SJCRH30 (cell line): ENCODE measurements around the gene TMEM221. TPM values are rescaled to one million over a fixed set of nuclear protein-coding genes. Genes with fewer than 3 reads are reported as not detected.
A peak's percentile ranks its signal among the peaks of the same experiment; 100 is the strongest.

Experiments
- DNase-seq, 2 experiments: peaks; one replicate each; pipeline ENCODE4 v3.0.0-alpha.2; 2015 to 2020
- H3K27ac ChIP-seq: fragments of 250-450 bp; sonication (Bioruptor Pico); 2 replicates; pipeline ENCODE4 v1.5.1; 2020; ENCODE audit warnings: mild to moderate bottlenecking, moderate library complexity
- H3K27me3 ChIP-seq: fragments of 250-450 bp; sonication (Bioruptor Pico); 2 replicates; pipeline ENCODE4 v1.5.1; 2020; ENCODE audit warnings: mild to moderate bottlenecking, moderate library complexity
- H3K36me3 ChIP-seq: fragments of 250-450 bp; sonication (Bioruptor Pico); 2 replicates; pipeline ENCODE4 v1.5.1; 2020; ENCODE audit warnings: mild to moderate bottlenecking, moderate library complexity
- H3K4me1 ChIP-seq: fragments of 250-450 bp; sonication (Bioruptor Pico); 2 replicates; pipeline ENCODE4 v1.5.1; 2020; ENCODE audit warnings: mild to moderate bottlenecking, moderate library complexity
- H3K4me3 ChIP-seq: fragments of 250-450 bp; sonication (Bioruptor Pico); 2 replicates; pipeline ENCODE4 v1.5.1; 2020; ENCODE audit warnings: mild to moderate bottlenecking, moderate library complexity
- H3K9me3 ChIP-seq: fragments of 250-450 bp; sonication (Bioruptor Pico); replicated peaks from 2 replicates; pipeline ENCODE4 v1.5.1; 2020; ENCODE audit warnings: mild to moderate bottlenecking, moderate library complexity
- total RNA-seq: library from RNA; depleted of rRNA; stranded (reverse); fragments of >200 nt; shearing (Covaris generic); gene quantifications from 2 replicates; pipeline ENCODE4 v1.2.3, GENCODE V29; 2014

The TMEM221 gene
- total RNA-seq, 1 experiment from 2014 or later, result 0.10 TPM

DNA sequence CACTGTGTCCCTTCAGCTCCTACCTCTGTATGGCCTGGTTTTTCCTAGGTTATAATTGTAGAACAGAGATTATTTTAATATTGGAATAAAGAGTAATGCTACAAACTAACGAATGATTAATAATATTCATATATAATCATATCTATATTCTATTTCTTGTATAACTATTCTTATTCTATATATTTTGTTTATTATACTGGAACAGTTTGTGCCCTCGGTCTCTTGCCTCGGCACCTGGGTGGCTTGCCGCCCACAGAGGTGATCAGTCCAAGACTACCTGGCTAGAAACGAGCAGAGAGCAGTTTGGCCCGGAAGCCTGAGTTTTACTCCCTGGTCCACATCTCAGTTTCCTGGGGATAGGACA is 18.0 kb upstream of the TMEM221 start:
- no peak overlapping the region for H3K27ac ChIP-seq
- no peaks in the 10 kb centered on the region for H3K9me3 ChIP-seq

GRCh38 chr19:17460372-17461230 is 12.1 kb upstream of the TMEM221 start, which contains the start of gene NXNL1:
NXNL1 (minus strand) TSS chr19:17460926; CDS start chr19:17460869, 57 bp downstream.
- 0 out of 2 replicates have a peak, but pooled peaks cover 5% of the 10 kb centered on the region for H3K4me1 ChIP-seq
- no peaks in the 10 kb centered on the region for H3K36me3 ChIP-seq
- H3K4me3 ChIP-seq, result no peak within 1 kb of the TSS
- H3K9me3 ChIP-seq, result no peaks in the 10 kb centered on the region
- no peak within 1 kb of the TSS for H3K27ac ChIP-seq
- peaks cover 32% of the 10 kb centered on the region for H3K27me3 ChIP-seq
- DNase-seq, result peak in 1 of 2 experiments; percentile 30

More for the DNA sequence above, 18.0 kb upstream of the TMEM221 start:
- no peaks in the 10 kb centered on the region for H3K36me3 ChIP-seq
- H3K4me3 ChIP-seq, result no peak overlapping the region
- H3K27me3 ChIP-seq, result peaks cover 8% of the 10 kb centered on the region; the same call in 1 of the 2 replicates
- peaks cover 8% of the 10 kb centered on the region for H3K4me1 ChIP-seq
- DNase-seq, result no peak

- Histone ChIP-seq H3K4me1 (0 out of 2 replicates have a peak, but pooled peaks cover 5% of the 10 kb centered on the region), H3K27me3 (peaks cover 32% of the 10 kb centered on the region), H3K9me3 (no peaks in the 10 kb centered on the region), H3K36me3 (no peaks in the 10 kb centered on the region), H3K4me3 (no peak overlapping the region), H3K27ac (no peak overlapping the region)
- DNase-seq, result no peak
These were observed 10.5 kb upstream of the TMEM221 start for GRCh38 chr19:17458970-17459369.

DNA sequence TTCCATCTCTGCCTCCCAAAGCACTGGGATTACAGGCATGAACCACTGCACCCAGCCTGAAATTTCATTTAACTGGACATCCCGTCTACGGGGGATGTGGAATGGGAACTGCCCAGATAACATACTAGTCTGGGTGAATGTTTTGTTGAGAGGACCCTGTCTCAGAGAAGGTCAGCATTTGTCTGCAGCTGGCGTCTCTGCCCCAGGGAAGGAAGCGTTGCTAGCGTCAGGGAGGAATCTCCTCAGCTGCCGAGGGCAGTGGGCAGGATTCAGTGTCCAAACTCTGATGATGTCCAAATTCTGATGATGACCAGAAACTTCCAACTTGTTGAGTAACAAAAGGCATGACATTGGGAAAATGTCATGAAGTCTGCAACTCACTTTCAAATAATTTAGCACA is 9.1 kb upstream of the TMEM221 start:
- DNase-seq, result peak in 1 of 2 experiments; percentile 37
- Histone ChIP-seq H3K4me3 (no peak overlapping the region), H3K9me3 (no peaks in the 10 kb centered on the region), H3K36me3 (no peaks in the 10 kb centered on the region), H3K4me1 (0 out of 2 replicates have a peak, but pooled peaks cover 5% of the 10 kb centered on the region), H3K27ac (no peak overlapping the region), H3K27me3 (peaks cover 30% of the 10 kb centered on the region)

DNA sequence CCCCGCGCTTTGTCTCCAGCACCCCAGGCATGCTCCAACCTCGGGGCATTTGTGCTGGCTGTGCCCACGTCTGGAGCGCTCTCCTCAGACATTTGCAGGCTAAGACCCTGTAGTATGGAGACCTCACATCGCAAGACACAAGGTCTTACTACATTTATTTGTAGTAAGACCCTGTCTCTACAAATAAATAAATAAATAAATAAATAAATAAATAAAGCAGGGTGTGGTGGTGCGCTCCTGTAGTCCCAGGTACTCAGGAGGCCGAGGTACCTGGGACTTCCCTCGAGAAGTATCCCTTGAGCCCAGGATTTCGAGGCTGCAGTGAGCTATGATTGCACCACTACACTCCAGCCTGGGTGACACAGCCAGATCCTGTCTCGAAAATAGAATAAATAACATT is 7.7 kb upstream of the TMEM221 start:
- no peak overlapping the region for H3K4me3 ChIP-seq
- no peak for DNase-seq
- peaks cover 29% of the 10 kb centered on the region for H3K27me3 ChIP-seq
- no peaks in the 10 kb centered on the region for H3K36me3 ChIP-seq
- H3K9me3 ChIP-seq, result no peaks in the 10 kb centered on the region
- H3K4me1 ChIP-seq, result 0 out of 2 replicates have a peak, but pooled peaks cover 5% of the 10 kb centered on the region
- no peak overlapping the region for H3K27ac ChIP-seq

GRCh38 chr19:17455308-17456123 is 7.0 kb upstream of the TMEM221 start:
- H3K27me3 ChIP-seq, result peaks cover 26% of the 10 kb centered on the region
- no peaks in the 10 kb centered on the region for H3K9me3 ChIP-seq
- DNase-seq, result no peak
- no peaks in the 10 kb centered on the region for H3K36me3 ChIP-seq
- no peak overlapping the region for H3K27ac ChIP-seq
- no peak overlapping the region for H3K4me3 ChIP-seq
- H3K4me1 ChIP-seq, result 0 out of 2 replicates have a peak, but pooled peaks cover 5% of the 10 kb centered on the region

DNA sequence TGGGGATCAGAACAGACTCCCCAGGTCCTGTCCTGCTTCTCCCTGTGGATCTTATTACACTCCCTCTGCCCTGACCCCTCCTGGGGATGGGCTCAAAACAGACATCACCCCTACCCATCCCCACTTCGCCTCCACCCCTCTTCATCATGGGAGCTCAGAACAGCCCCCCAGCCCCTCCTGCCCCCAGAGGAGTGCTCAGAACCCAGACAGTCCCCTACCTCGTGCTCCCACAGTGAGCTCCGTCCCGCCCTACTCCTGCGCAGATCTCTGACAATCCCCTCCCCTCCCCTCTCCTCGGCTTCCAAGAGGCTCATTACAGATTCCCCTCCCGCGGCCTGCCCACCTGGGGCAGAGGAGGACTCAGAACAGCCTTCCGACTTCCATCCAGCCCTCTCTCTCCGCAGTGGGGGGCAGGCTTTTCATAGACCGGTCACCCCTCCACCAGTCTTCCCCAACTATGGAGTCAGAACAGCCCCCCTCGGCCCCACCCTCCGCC is 6.2 kb upstream of the TMEM221 start:
- no peak overlapping the region for H3K4me3 ChIP-seq
- H3K27me3 ChIP-seq, result peaks cover 17% of the 10 kb centered on the region; the same call in 1 of the 2 replicates
- no peak for DNase-seq
- 0 out of 2 replicates have a peak, but pooled peaks cover 5% of the 10 kb centered on the region for H3K4me1 ChIP-seq
- H3K9me3 ChIP-seq, result no peaks in the 10 kb centered on the region; the same call in 1 of the 2 replicates
- H3K36me3 ChIP-seq, result no peaks in the 10 kb centered on the region
- H3K27ac ChIP-seq, result no peak overlapping the region

DNA sequence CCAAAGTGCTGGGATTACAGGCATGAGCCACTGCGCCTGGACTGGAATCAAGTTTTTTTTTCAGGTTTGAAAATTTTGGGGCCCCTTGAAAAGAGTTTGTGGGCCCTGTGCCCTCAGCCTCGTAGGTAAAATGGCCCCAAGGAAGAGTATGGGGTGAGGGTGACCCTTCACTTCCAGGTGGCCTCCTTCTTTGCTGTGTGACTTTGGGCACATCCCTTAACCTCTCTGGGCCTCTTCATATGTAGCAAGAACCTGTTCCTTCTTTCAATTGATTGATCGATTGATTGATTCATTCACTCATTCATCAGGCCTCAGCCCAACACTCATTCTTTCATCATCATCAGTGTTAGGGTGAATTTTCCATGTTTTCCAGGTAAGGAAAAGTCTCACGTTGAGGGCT is 3.4 kb upstream of the TMEM221 start:
- Histone ChIP-seq H3K4me3 (no peak overlapping the region), H3K27me3 (peaks cover 8% of the 10 kb centered on the region)
- DNase-seq, result no peak

GRCh38 chr19:17450264-17451075 is 2.0 kb upstream of the TMEM221 start:
- Histone ChIP-seq H3K27ac (no peak overlapping the region), H3K27me3 (peaks cover 8% of the 10 kb centered on the region), H3K9me3 (no peaks in the 10 kb centered on the region; the same call in 1 of the 2 replicates), H3K4me3 (no peak overlapping the region), H3K36me3 (no peaks in the 10 kb centered on the region), H3K4me1 (no peaks in the 10 kb centered on the region)
- DNase-seq, result no peak

More for the DNA sequence above, 3.4 kb upstream of the TMEM221 start:
- H3K4me1 ChIP-seq, result no peaks in the 10 kb centered on the region
- no peaks in the 10 kb centered on the region for H3K36me3 ChIP-seq
- no peak overlapping the region for H3K27ac ChIP-seq
- H3K9me3 ChIP-seq, result no peaks in the 10 kb centered on the region; the same call in 1 of the 2 replicates

- Histone ChIP-seq H3K27me3 (peaks cover 8% of the 10 kb centered on the region), H3K9me3 (no peaks in the 10 kb centered on the region; the same call in 1 of the 2 replicates), H3K4me1 (no peaks in the 10 kb centered on the region), H3K36me3 (no peaks in the 10 kb centered on the region), H3K4me3 (peak overlapping the region; percentile 47), H3K27ac (no peak overlapping the region)
- no peak for DNase-seq
These were observed 751 bp downstream of the TMEM221 start for GRCh38 chr19:17447704-17448130.

- H3K4me3 ChIP-seq, result no peak overlapping the region
- H3K27me3 ChIP-seq, result peaks cover 8% of the 10 kb centered on the region
- H3K36me3 ChIP-seq, result no peaks in the 10 kb centered on the region
- no peak overlapping the region for H3K27ac ChIP-seq
- no peaks in the 10 kb centered on the region; the same call in 1 of the 2 replicates for H3K9me3 ChIP-seq
- no peak for DNase-seq
- H3K4me1 ChIP-seq, result peaks cover 9% of the 10 kb centered on the region; the same call in 1 of the 2 replicates
These were observed 2.8 kb downstream of the TMEM221 start for GRCh38 chr19:17445526-17446165.

DNA sequence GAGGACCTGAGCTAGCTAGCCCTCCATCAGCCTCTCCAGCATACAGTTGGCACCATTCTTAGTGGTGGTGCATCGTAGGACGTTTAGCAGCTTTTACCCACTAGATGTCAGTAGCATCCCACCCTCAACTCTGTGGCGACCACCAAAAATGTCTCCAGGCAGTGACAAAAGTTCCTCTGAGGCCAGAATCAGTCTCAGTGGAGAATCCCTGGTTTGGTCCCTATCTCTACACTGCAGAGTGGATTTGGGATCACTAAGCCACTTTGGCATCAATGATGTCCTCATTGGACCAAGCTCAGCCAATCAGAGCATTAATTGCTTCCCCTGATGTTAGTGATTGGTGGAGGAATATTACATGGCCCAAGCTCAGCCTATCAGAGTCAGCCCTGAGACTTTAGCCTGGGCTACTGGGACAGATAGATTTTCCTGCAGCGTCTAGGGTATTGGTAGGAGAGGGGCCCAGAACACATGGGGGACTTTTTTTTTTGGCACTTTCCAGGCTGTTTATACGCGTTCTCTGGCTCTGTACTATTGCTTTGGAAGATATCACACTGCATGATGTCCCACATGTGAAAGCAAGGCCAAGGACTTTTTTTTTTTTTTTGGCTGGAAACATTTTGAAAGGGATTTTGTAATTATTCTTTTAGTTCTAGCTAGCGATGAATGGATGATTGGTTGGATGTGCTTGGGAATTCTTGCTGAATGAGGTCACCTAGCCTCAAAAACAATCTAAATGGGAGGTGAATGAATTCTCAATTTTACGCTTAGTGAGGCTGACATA is 7.0 kb downstream of the TMEM221 start:
- Histone ChIP-seq H3K27me3 (no peaks in the 10 kb centered on the region), H3K27ac (peak overlapping the region; percentile 23; the same call in 1 of the 2 replicates), H3K4me3 (no peak overlapping the region), H3K4me1 (peaks cover 9% of the 10 kb centered on the region; the same call in 1 of the 2 replicates), H3K9me3 (no peaks in the 10 kb centered on the region), H3K36me3 (no peaks in the 10 kb centered on the region)
- DNase-seq, result peak; percentile 54 to 73

DNA sequence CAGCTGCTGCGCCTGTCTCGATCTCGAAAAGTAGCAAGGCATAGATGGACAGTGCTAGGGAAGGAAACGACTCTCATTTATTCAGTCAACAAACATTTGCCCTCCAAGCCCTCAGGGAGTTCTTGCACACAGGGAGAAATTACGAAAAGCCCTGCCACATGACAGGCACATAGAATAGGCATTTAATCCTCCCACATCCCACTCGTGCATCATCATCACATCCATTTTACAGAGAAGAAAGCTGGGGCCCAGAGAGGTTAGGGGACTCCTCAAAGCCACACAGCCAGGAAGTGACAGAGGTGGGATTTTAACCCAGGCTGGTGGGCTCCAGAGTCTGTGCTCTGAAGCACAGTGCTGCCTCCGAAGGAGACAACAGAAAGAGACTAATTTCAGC is 11.6 kb downstream of the TMEM221 start:
- H3K4me1 ChIP-seq, result peaks cover 7% of the 10 kb centered on the region; the same call in 1 of the 2 replicates
- no peak for DNase-seq
- H3K36me3 ChIP-seq, result no peaks in the 10 kb centered on the region
- H3K27ac ChIP-seq, result no peak overlapping the region
- no peak overlapping the region for H3K4me3 ChIP-seq
- H3K9me3 ChIP-seq, result no peaks in the 10 kb centered on the region
- no peaks in the 10 kb centered on the region for H3K27me3 ChIP-seq
